Omental fat pad (tissue), 4 donors: ENCODE data around the gene OR5K2. TPM values are rescaled to one million over a fixed set of nuclear protein-coding genes. Genes with fewer than 3 reads are reported as not detected.

Experiments used
- ATAC-seq: fragments of 150-250 bp; one replicate; pipeline ENCODE4 v1.9.1; 2016; ENCODE audit warnings: mild to moderate bottlenecking, moderate library complexity; ENCODE audit not compliant: low FRiP score
- DNase-seq: peaks from one replicate; pipeline ENCODE4 v3.0.0-alpha.2; 2019; ENCODE audit warnings: low spot score
- CTCF ChIP-seq, 3 donors: fragments of 450-650 bp; IDR thresholded peaks; one replicate each; pipeline ENCODE4 v1.5.1; 2016 to 2017; ENCODE audit warnings: antibody characterized with exemption in 3 of 3, mild to moderate bottlenecking in 3 of 3, moderate library complexity in 2 of 3
- total RNA-seq, 4 donors: library from RNA; depleted of rRNA; stranded (reverse); fragments of >200 nt; gene quantifications; one replicate each; pipeline ENCODE4 v1.1.0, GENCODE V29; 2016

The OR5K2 gene
- total RNA-seq, 4 donors from 2014 or later, result not detected

GRCh38 chr3:98519351-98519750, 21.9 kb downstream of the OR5K2 start:
- no peak for ATAC-seq
- no peak for TF ChIP-seq CTCF (IDR thresholded peaks at IDR 0.05)

GRCh38 chr3:98521897-98522543, 24.5 kb downstream of the OR5K2 start:
- TF ChIP-seq CTCF (IDR thresholded peaks at IDR 0.05), result no peak
- DNase-seq, result peak; percentile 38
- ATAC-seq, result peak; percentile 85

More at GRCh38 chr3:98519351-98519750, 21.9 kb downstream of the OR5K2 start:
- DNase-seq, result no peak

- no peak for TF ChIP-seq CTCF (IDR thresholded peaks at IDR 0.05)
- peak; percentile 100 for ATAC-seq
- DNase-seq, result peak; percentile 83
Observed at GRCh38 chr3:98522544-98523281, 25.2 kb downstream of the OR5K2 start, which contains the start of gene CLDND1. Gene CLDND1 (minus strand): TSS chr3:98522902. CDS start chr3:98521424, 1,478 bp downstream.

- DNase-seq (no peak), ATAC-seq (no peak)
- no peak for TF ChIP-seq CTCF (IDR thresholded peaks at IDR 0.05)
Observed at GRCh38 chr3:98525494-98525893, 28.0 kb downstream of the OR5K2 start.

- no peak for TF ChIP-seq CTCF (IDR thresholded peaks at IDR 0.05)
- ATAC-seq (no peak), DNase-seq (no peak)
Observed at GRCh38 chr3:98528474-98529346, 31.2 kb downstream of the OR5K2 start.

GRCh38 chr3:98529856-98530459, 32.5 kb downstream of the OR5K2 start:
- no peak for TF ChIP-seq CTCF (IDR thresholded peaks at IDR 0.05)
- ATAC-seq, result no peak
- no peak for DNase-seq
